Activated CD4-positive, alpha-beta T cell treated with anti-CD3 and anti-CD28 coated beads, Interleukin-2, amount 10 ng/mL, durations not matched to agents 24 days and 14 days (primary cell): Measurements from ENCODE around the gene DVL1. TPM values are rescaled to one million over a fixed set of nuclear protein-coding genes. Genes with fewer than 3 reads are reported as not detected.

Source experiments
- DNase-seq: peaks from one replicate; pipeline ENCODE4 v3.0.0; 2022
- H3K27ac Mint-ChIP-seq: one replicate; pipeline ENCODE4 v1.8.0; 2022; ENCODE audit warnings: mild to moderate bottlenecking, mixed read lengths
- H3K27me3 Mint-ChIP-seq: one replicate; pipeline ENCODE4 v1.8.0; 2022; ENCODE audit warnings: mixed read lengths
- H3K36me3 Mint-ChIP-seq: one replicate; pipeline ENCODE4 v1.8.0; 2022; ENCODE audit warnings: low read depth, mild to moderate bottlenecking, mixed read lengths
- H3K4me1 Mint-ChIP-seq: one replicate; pipeline ENCODE4 v1.8.0; 2021; ENCODE audit warnings: mixed read lengths
- H3K4me3 Mint-ChIP-seq: one replicate; pipeline ENCODE4 v1.8.0; 2022; ENCODE audit warnings: mild to moderate bottlenecking, moderate library complexity, mixed read lengths
- H3K9me3 Mint-ChIP-seq: one replicate; pipeline ENCODE4 v1.8.0; 2021; ENCODE audit warnings: mixed read lengths
- intact Hi-C: fragments of 100-400 bp; cut with micrococcal nuclease; formaldehyde crosslinking; loops from one replicate; pipeline ENCODE4 v1.15.1; 2023
- total RNA-seq: library from RNA; stranded (reverse); gene quantifications from 2 replicates; pipeline ENCODE4 v1.2.3, GENCODE V29; 2022

The DVL1 gene
- total RNA-seq, 1 donor from 2014 or later: 65.9 TPM

GRCh38 chr1:1381294-1381693 lies 32.1 kb upstream of the DVL1 start:
- peaks cover 8% of the 10 kb centered on the region for H3K36me3 Mint-ChIP-seq
- no peak overlapping the region for H3K4me3 Mint-ChIP-seq
- H3K9me3 Mint-ChIP-seq: no peaks in the 10 kb centered on the region
- H3K27ac Mint-ChIP-seq: no peak overlapping the region
- peaks cover 2% of the 10 kb centered on the region for H3K4me1 Mint-ChIP-seq
- DNase-seq: no peak
- intact Hi-C loops: no loop called here
- no peaks in the 10 kb centered on the region for H3K27me3 Mint-ChIP-seq

DNA sequence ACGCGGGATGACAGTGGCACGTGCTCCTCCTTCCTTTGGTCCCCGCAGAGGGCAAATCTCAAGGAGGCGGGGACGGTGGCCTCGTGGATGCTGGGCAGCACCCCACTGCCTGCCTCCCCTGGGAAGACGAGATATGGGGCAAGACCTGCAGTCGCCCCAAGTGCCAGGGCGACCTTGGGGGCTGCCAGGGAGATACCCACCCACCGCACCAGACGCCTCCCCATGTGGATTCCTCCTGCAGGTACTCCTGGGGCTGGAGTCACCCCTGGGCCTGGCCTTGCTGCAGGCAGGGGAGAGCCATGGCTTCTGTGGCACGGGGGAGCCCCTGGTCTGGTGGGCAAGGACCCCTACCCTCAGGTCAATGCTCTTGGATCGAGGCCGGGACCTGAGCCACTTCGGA lies 31.6 kb upstream of the DVL1 start:
- Mint-ChIP-seq H3K36me3 (peaks cover 4% of the 10 kb centered on the region), H3K27me3 (no peaks in the 10 kb centered on the region), H3K4me1 (peaks cover 2% of the 10 kb centered on the region), H3K4me3 (no peak overlapping the region), H3K27ac (no peak overlapping the region), H3K9me3 (no peaks in the 10 kb centered on the region)
- intact Hi-C loops: no loop called here
- no peak for DNase-seq

- no peak for DNase-seq
- peaks cover 13% of the 10 kb centered on the region for H3K36me3 Mint-ChIP-seq
- no peak overlapping the region for H3K4me3 Mint-ChIP-seq
- no peaks in the 10 kb centered on the region for H3K27me3 Mint-ChIP-seq
- H3K27ac Mint-ChIP-seq: no peak overlapping the region
- H3K9me3 Mint-ChIP-seq: no peaks in the 10 kb centered on the region
- peaks cover 13% of the 10 kb centered on the region for H3K4me1 Mint-ChIP-seq
- intact Hi-C loops: loop anchor here (10.0 kb wide), 1 partner anchor 127 kb away; no protein-coding TSS in a partner anchor
Measured at GRCh38 chr1:1377540-1378205, 28.5 kb upstream of the DVL1 start.

DNA sequence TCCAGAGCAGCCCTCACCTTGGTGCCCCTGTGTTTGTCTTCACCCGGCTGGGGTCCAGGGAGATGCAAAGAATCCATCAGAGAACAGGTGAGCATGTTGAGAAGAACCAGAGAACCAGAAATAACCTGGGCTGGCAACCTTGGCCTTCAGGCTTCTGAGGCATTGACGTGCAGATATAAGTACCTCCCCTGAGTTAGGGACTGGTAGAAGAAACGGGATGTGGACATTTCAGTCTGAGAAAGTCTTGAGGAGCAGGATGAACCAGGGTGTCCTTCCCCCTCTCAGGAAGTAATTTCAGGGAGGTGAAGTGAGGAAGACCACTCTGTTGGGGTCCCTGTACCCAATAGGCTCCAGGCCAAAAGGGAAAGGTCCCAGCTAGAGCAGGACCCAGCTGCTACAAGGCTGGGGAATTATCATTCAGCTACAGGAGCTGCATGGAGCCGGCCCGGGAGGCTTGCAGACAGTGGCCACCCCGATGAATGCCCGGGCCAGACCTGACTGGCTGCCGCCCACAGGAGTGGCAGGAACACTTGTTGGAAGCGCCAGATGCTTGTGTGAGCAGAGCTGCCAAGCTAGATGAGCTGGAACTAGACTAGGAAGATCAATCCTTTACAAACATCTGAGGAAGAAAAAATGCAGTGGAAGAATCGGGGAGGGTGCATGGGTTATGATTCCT lies 27.5 kb upstream of the DVL1 start:
- Mint-ChIP-seq H3K36me3 (peaks cover 15% of the 10 kb centered on the region), H3K27me3 (no peaks in the 10 kb centered on the region), H3K4me3 (peak overlapping the region; percentile 87), H3K27ac (peak overlapping the region; percentile 95), H3K9me3 (no peaks in the 10 kb centered on the region), H3K4me1 (peaks cover 15% of the 10 kb centered on the region)
- DNase-seq: no peak
- intact Hi-C loops: loop anchor here (10.0 kb wide), 1 partner anchor 128 kb away; no protein-coding TSS in a partner anchor

DNA sequence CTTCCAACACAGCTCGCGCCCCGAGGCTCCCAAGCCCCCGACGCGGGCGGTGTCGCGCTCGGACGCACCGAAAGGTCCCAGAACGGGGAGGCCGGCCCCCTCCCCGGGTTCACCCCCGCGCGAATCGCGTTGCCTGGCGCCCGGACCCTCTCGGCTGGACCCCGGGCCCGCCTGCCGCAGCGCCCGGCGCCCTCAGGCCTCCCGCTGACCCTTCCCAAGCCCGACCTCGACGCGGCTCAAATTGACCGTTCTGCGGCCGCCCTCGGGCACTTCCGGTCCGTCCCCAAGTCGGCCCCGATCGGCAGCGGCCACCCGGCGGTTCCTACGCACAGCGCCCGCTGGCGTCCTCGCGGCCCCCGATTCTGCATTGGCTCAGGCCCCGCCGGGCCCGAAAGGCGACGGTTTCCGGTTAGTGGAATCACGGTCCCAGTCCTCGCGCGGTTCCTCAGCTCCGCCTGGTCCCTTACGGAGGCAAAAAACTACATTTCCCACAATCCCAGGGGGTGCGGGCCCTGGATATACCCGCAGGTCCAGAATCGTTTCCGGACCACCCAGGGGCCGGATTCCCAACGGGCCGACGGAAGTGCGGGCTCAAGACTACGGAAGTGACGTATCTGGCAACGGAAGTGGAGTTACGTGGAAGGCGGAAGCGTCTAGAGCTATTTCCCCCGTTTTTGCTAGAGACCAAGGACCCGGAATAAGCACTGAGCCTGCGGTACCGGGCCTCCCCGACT lies 25.9 kb upstream of the DVL1 start, which contains the start of gene AURKAIP1:
Gene AURKAIP1 (minus strand): TSS at position 279 of the 734 bp plus-strand sequence. CDS start 451 bp downstream, outside the sequence.
- intact Hi-C loops: loop anchor here (1.0 to 10.0 kb wide), 6 partner anchors 24 to 240 kb away; partner anchors contain the start of genes CCNL2, DVL1, MIB2 and MRPL20
- Mint-ChIP-seq H3K36me3 (peaks cover 15% of the 10 kb centered on the region), H3K27me3 (no peaks in the 10 kb centered on the region), H3K4me1 (peaks cover 22% of the 10 kb centered on the region), H3K4me3 (peak within 1 kb of the TSS; percentile 87), H3K27ac (peak within 1 kb of the TSS; percentile 95), H3K9me3 (no peaks in the 10 kb centered on the region)
- DNase-seq: peak; percentile 99

DNA sequence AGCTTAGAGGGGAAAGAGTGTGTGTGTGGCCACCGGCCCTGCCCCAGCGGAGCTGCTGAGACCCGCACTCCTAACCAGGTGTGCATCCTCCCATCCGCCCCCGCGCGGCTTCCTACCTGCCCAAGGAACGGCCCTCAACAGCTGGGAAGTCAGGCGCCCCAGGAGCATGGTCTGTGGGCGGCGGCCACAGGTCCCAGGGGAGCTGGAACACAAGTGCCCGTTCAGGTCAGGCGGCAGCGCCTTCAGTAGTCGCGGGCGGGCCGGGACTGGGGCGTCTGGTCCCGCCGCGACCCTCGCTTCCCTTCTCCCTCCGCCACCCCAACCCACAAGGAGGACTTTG lies 25.3 kb upstream of the DVL1 start:
- Mint-ChIP-seq H3K27me3 (no peaks in the 10 kb centered on the region), H3K4me3 (peak overlapping the region; percentile 87), H3K9me3 (no peaks in the 10 kb centered on the region), H3K27ac (peak overlapping the region; percentile 72), H3K36me3 (peaks cover 15% of the 10 kb centered on the region), H3K4me1 (peaks cover 22% of the 10 kb centered on the region)
- peak; percentile 75 for DNase-seq
- intact Hi-C loops: loop anchor here (2.0 to 10.0 kb wide), 2 partner anchors 26 to 130 kb away; partner anchors contain the start of gene DVL1

DNA sequence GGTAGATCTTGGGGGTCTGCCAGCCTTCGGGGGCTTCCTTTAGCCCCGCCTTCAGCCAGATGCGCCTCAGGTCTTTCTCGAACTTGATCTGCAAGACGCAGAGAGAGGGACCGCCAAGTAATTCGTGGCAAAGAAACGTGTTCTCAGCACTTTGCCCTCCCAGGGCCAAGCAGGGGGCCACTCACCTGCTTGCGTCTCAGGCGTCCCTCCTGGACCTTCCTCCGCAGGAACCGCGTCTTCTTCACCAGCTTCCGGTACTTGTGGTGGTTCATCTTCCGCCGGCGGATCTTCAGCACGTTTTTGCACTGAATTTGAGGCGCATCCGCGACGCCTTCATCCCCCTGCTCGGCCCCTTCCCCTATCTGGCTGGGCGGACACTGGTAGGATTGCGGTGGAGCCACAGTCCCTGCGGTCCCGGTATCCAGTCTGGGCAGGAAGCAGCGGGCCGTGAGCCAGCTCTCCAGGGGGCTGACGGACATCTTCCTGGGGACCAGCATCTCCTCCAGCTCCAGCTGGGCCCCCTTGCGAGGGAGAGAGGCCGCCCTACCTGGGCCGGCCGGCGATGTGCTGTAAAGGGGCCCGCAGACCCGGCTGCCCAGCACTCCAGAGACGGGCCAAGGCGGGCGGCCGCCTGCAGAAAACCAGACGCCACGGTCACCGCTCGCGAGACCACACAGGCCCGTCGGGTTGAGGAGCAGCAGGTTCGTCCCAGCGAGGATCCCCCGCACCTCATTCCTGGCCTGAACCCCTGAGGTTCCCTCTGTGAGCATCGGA lies 24.8 kb upstream of the DVL1 start:
- Mint-ChIP-seq H3K27me3 (no peaks in the 10 kb centered on the region), H3K27ac (peak overlapping the region; percentile 72), H3K4me3 (peak overlapping the region; percentile 87), H3K36me3 (peaks cover 15% of the 10 kb centered on the region), H3K9me3 (no peaks in the 10 kb centered on the region), H3K4me1 (peaks cover 22% of the 10 kb centered on the region)
- DNase-seq: peak; percentile 64
- intact Hi-C loops: loop anchor here (2.0 to 10.0 kb wide), 2 partner anchors 25 to 131 kb away; partner anchors contain the start of gene DVL1

GRCh38 chr1:1373051-1373814 lies 24.0 kb upstream of the DVL1 start:
- intact Hi-C loops: loop anchor here (10.0 kb wide), 1 partner anchor 132 kb away; no protein-coding TSS in a partner anchor
- Mint-ChIP-seq H3K4me3 (peak overlapping the region; percentile 87), H3K27ac (peak overlapping the region; percentile 29), H3K27me3 (no peaks in the 10 kb centered on the region), H3K36me3 (peaks cover 15% of the 10 kb centered on the region), H3K4me1 (peaks cover 22% of the 10 kb centered on the region), H3K9me3 (no peaks in the 10 kb centered on the region)
- no peak for DNase-seq

GRCh38 chr1:1371746-1372711 lies 22.8 kb upstream of the DVL1 start:
- H3K36me3 Mint-ChIP-seq: peaks cover 13% of the 10 kb centered on the region
- peak overlapping the region; percentile 64 for H3K4me3 Mint-ChIP-seq
- H3K27me3 Mint-ChIP-seq: no peaks in the 10 kb centered on the region
- peak; percentile 95 for DNase-seq
- intact Hi-C loops: loop anchor here (10.0 kb wide), 1 partner anchor 133 kb away; no protein-coding TSS in a partner anchor
- H3K4me1 Mint-ChIP-seq: peaks cover 22% of the 10 kb centered on the region
- no peak overlapping the region for H3K27ac Mint-ChIP-seq
- no peaks in the 10 kb centered on the region for H3K9me3 Mint-ChIP-seq

GRCh38 chr1:1371364-1371745 lies 22.1 kb upstream of the DVL1 start:
- Mint-ChIP-seq H3K36me3 (peaks cover 13% of the 10 kb centered on the region), H3K27me3 (no peaks in the 10 kb centered on the region), H3K4me1 (peaks cover 20% of the 10 kb centered on the region), H3K27ac (peak overlapping the region; percentile 63), H3K4me3 (peak overlapping the region; percentile 64), H3K9me3 (no peaks in the 10 kb centered on the region)
- peak; percentile 92 for DNase-seq
- intact Hi-C loops: loop anchor here (10.0 kb wide), 1 partner anchor 133 kb away; no protein-coding TSS in a partner anchor

- Mint-ChIP-seq H3K9me3 (no peaks in the 10 kb centered on the region), H3K36me3 (peaks cover 13% of the 10 kb centered on the region), H3K27ac (no peak overlapping the region), H3K4me3 (peak overlapping the region; percentile 64), H3K4me1 (peaks cover 19% of the 10 kb centered on the region), H3K27me3 (no peaks in the 10 kb centered on the region)
- no peak for DNase-seq
- intact Hi-C loops: loop anchor here (10.0 kb wide), 1 partner anchor 134 kb away; no protein-coding TSS in a partner anchor
Measured at GRCh38 chr1:1370771-1371300, 21.6 kb upstream of the DVL1 start.
